Tibial nerve (tissue), 4 donors: ENCODE data around the gene CCDC61. TPM values are rescaled to one million over a fixed set of nuclear protein-coding genes. Genes with fewer than 3 reads are reported as not detected.

Experiments used
- DNase-seq, 2 donors: peaks; one replicate each; pipeline ENCODE4 v3.0.0-alpha.2; 2019; ENCODE audit warnings: low spot score in 2 of 2
- H3K27ac ChIP-seq, 4 donors: fragments of 200-600 bp; sonication (generic) in 3 of 4; one replicate each; pipeline ENCODE4 v1.5.1; 2017 to 2019; ENCODE audit warnings: mild to moderate bottlenecking in 1 of 4
- H3K27me3 ChIP-seq, 2 donors: fragments of 200-600 bp; sonication (generic) in 1 of 2; one replicate each; pipeline versions ENCODE4 v1.5.1 to v1.6.0; 2017 to 2019
- H3K36me3 ChIP-seq, 3 donors: fragments of 200-600 bp; sonication (generic); one replicate each; pipeline ENCODE4 v1.5.1; 2018 to 2019
- H3K4me1 ChIP-seq, 4 donors: fragments of 200-600 bp; sonication (generic) in 3 of 4; one replicate each; pipeline ENCODE4 v1.5.1; 2017 to 2019
- H3K4me3 ChIP-seq, 4 donors: fragments of 200-600 bp; sonication (generic) in 3 of 4; one replicate each; pipeline ENCODE4 v1.5.1; 2017 to 2019; ENCODE audit warnings: mild to moderate bottlenecking in 1 of 4, moderate library complexity in 1 of 4
- H3K9me3 ChIP-seq, 4 donors: fragments of 200-600 bp; sonication (generic) in 3 of 4; one replicate each; pipeline ENCODE4 v1.5.1; 2017 to 2019
- EP300 ChIP-seq, 2 donors: sonication (generic); formaldehyde crosslinking; IDR thresholded peaks; one replicate each; pipeline ENCODE4 v1.6.1; 2017; ENCODE audit warnings: antibody characterized with exemption in 2 of 2, mild to moderate bottlenecking in 1 of 2
- POLR2A ChIP-seq, 2 donors: fragments of 450-650 bp; IDR thresholded peaks; one replicate each; pipeline ENCODE4 v1.6.1; 2017; ENCODE audit warnings: antibody characterized with exemption in 2 of 2, mild to moderate bottlenecking in 2 of 2, moderate library complexity in 2 of 2
- WGBS, 2 donors: methylation state at CpG; one replicate each; pipeline ENCODE4 v1.1.5; 2018; 5-methylcytosine and 5-hydroxymethylcytosine counted together
- total RNA-seq, 4 donors: library from RNA; depleted of rRNA; stranded (reverse); fragments of >200 nt; gene quantifications; one replicate each; pipeline ENCODE4 v1.1.0, GENCODE V29; 2016
- TF ChIP-seq, protein P1 (sequence below), 5 experiments: fragments of 200-600 bp in 3 of 5; fragments of 450-650 bp in 2 of 5; sonication (generic) in 3 of 5; IDR thresholded peaks; one replicate each; pipeline ENCODE4 v1.5.1; 2016 to 2019; ENCODE audit warnings: antibody characterized with exemption in 5 of 5, mild to moderate bottlenecking in 3 of 5, moderate library complexity in 2 of 5

The CCDC61 gene
- total RNA-seq, 4 donors from 2014 or later = 16.2 to 31.4 (median 21.3) TPM

DNA sequence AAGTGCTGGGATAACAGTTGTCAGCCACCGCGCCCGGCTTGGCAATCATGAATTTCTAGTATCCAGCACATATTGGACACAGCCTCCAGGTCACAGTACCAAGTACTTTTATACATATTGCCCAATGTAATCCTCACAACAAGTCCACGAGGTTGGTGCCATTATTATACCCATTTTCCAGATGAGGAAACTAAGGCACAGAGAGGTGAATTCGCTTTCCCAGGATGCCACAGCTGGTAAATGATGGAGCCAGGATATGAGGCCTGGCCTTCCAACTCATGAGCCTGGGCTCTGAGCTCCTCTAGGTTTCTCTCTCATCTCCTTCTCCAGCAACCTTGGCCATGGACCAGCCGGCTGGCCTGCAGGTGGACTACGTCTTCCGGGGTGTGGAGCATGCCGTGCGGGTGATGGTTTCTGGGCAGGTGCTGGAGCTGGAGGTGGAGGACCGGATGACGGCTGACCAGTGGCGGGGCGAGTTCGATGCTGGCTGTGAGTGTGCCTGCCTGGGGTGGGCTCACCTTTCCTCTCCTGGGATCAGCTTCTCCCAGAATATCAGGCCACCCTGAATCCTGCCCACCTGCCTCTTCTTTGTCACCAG, 7.5 kb downstream of the CCDC61 start:
- peaks cover 0 to 20% (median 5%) of the 10 kb centered on the region in 4 donors for H3K4me1 ChIP-seq
- WGBS, 2 donors = 95 to 97% methylated on average over 15 of the region's 15 CpGs
- no peaks in the 10 kb centered on the region for H3K9me3 ChIP-seq
- TF ChIP-seq EP300 (IDR thresholded peaks at IDR 0.05) = no peak
- TF ChIP-seq POLR2A (IDR thresholded peaks at IDR 0.05) = no peak
- TF ChIP-seq, protein P1, sequence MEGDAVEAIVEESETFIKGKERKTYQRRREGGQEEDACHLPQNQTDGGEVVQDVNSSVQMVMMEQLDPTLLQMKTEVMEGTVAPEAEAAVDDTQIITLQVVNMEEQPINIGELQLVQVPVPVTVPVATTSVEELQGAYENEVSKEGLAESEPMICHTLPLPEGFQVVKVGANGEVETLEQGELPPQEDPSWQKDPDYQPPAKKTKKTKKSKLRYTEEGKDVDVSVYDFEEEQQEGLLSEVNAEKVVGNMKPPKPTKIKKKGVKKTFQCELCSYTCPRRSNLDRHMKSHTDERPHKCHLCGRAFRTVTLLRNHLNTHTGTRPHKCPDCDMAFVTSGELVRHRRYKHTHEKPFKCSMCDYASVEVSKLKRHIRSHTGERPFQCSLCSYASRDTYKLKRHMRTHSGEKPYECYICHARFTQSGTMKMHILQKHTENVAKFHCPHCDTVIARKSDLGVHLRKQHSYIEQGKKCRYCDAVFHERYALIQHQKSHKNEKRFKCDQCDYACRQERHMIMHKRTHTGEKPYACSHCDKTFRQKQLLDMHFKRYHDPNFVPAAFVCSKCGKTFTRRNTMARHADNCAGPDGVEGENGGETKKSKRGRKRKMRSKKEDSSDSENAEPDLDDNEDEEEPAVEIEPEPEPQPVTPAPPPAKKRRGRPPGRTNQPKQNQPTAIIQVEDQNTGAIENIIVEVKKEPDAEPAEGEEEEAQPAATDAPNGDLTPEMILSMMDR (IDR thresholded peaks at IDR 0.05) = no peak
- peaks cover 0 to 52% (median 3%) of the 10 kb centered on the region in 3 donors for H3K36me3 ChIP-seq
- no peak overlapping the region for H3K4me3 ChIP-seq
- H3K27me3 ChIP-seq = peaks cover 0 to 28% of the 10 kb centered on the region in 2 donors
- H3K27ac ChIP-seq = no peak overlapping the region
- no peak for DNase-seq

DNA sequence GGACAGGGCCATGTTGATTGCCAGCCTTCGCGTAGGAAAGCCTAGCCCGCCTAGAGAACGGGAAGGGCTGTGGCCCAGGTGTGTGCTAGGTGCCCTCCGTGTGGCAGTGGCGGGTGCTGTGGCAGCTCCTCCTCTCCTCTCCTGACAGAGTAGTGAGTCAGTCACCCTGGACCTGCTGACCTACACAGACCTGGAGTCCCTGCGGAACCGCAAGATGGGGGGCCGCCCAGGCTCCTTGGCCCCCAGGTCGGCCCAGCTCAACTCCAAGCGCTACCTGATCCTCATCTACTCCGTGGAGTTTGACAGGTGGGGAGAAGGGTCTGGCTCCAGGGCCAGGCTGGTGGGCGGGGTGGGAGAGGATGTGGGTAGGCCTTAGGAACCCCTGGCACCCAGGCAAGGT, 11.1 kb downstream of the CCDC61 start:
- DNase-seq = no peak
- H3K9me3 ChIP-seq = no peaks in the 10 kb centered on the region

DNA sequence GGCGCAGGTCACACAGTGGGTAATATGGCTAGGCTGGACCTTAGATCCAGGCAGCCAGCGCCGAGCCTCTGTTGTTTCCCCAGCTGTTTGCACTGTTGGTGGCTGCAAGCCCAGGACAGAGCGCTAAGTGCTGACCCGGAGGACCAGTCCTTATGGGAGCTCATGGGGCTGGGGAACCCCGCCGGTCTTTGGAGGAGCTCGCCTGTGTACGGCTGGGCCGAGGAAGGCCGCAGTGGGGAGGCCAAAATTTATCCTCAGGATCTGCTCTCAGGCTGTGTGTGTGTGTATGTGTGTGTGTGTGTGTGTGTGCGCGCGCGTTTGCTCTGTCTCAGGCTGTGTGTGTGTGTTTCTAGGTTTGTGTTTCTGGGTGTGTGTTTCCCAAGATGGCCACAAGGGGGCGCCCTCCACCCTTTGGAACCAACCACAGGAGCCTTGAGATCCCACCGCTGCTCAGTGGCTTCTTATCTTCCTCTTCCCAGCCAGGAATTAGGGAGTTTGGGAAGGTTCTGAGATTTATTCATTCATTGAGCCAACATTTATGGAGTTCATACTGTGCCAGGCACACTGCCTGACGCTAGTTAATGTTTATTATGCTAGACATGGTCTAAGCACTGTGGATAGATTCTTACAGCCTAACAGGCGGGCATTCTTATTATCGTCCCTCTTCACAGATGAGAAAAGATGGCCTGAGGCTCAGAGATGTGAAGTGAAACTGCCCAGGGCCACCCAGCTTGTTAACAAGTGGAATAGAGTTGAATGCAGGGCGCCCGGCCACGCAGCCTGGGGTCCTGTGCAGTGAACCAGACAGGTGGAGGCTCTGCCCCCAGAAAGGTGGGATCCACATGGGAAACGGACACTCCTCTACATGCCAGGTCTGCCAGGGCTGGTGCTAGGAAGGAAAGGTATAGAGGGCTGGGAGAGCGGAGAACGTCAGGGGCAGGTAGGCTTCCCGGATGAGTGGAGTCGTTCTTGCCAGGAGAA, 14.6 kb downstream of the CCDC61 start:
- H3K4me1 ChIP-seq = peaks cover 0 to 9% (median 4%) of the 10 kb centered on the region in 4 donors
- TF ChIP-seq, protein P1 (IDR thresholded peaks at IDR 0.05) = peak; percentile 80 to 88 (median 84)
- TF ChIP-seq POLR2A (IDR thresholded peaks at IDR 0.05) = no peak
- no peak overlapping the region for H3K27ac ChIP-seq
- peak; percentile 51 to 80 for DNase-seq
- H3K36me3 ChIP-seq = peaks cover 0 to 39% (median 3%) of the 10 kb centered on the region in 3 donors
- H3K9me3 ChIP-seq = no peaks in the 10 kb centered on the region
- H3K27me3 ChIP-seq = peaks cover 0 to 28% of the 10 kb centered on the region in 2 donors
- WGBS, 2 donors = 58 to 64% methylated on average over 28 of the region's 28 CpGs
- no peak overlapping the region for H3K4me3 ChIP-seq

More for the DNA sequence above, 11.1 kb downstream of the CCDC61 start:
- H3K4me1 ChIP-seq = peaks cover 0 to 4% (median 0%) of the 10 kb centered on the region in 4 donors
- 88 to 94% methylated on average over 12 to 13 of the region's 13 CpGs for WGBS, 2 donors
- TF ChIP-seq EP300 (IDR thresholded peaks at IDR 0.05) (no peak), POLR2A (IDR thresholded peaks at IDR 0.05) (no peak)
- TF ChIP-seq, protein P1 (IDR thresholded peaks at IDR 0.05) = no peak
- H3K27me3 ChIP-seq = no peaks in the 10 kb centered on the region
- no peak overlapping the region for H3K27ac ChIP-seq
- H3K36me3 ChIP-seq = peaks cover 0 to 60% (median 3%) of the 10 kb centered on the region in 3 donors
- H3K4me3 ChIP-seq = no peak overlapping the region

DNA sequence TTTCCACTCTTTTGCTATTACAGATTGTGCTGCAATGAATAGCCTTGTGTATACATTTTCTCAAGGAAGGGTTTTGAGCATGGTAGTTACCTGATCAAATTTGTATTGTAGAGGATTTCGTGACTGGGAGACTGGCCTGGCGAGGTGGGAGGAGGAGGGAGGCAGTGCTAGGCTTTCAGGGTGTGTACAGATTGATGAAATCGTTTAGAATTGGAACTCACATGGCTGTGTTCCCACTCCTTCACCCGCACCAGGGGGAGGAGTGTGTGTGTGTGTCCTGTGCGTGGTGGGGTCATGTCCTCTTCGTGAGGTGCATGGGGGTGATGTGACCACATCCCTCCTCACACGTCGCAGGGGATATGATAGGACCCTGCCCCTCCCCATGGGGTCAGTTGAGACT, 19.3 kb downstream of the CCDC61 start:
- Histone ChIP-seq H3K27me3 (peaks cover 0 to 44% of the 10 kb centered on the region in 2 donors), H3K4me1 (peaks cover 0 to 29% (median 21%) of the 10 kb centered on the region in 4 donors), H3K27ac (peak overlapping the region in 1 of 4 donors; percentile 50), H3K9me3 (no peaks in the 10 kb centered on the region), H3K36me3 (peaks cover 0 to 24% (median 0%) of the 10 kb centered on the region in 3 donors), H3K4me3 (peak overlapping the region in 2 of 4 donors; percentile 5 to 66)
- DNase-seq = no peak
- TF ChIP-seq, protein P1 (IDR thresholded peaks at IDR 0.05) = no peak
- TF ChIP-seq EP300 (IDR thresholded peaks at IDR 0.05) (no peak), POLR2A (IDR thresholded peaks at IDR 0.05) (no peak)
- 36 to 55% methylated on average over 8 of the region's 8 CpGs for WGBS, 2 donors
